Right forelimb (tissue), 1 donor: ENCODE measurements around the gene NIFK.
"Not testable (repeated sequence)": the region's sequence is repeated elsewhere in the genome, so short reads cannot be mapped to it uniquely, and the experiment has no call there.

Source experiments
- DNase-seq: peaks from one replicate; pipeline ENCODE4 v3.0.0-alpha.2; 2018

Gene NIFK

GRCh38 chr2:121736462-121737336 lies at the start of gene NIFK:
Gene NIFK (minus strand): TSS chr2:121736875. CDS start chr2:121736850, 25 bp downstream.
- DNase-seq, result peak; percentile 100

GRCh38 chr2:121783180-121783579 lies 46.5 kb upstream of the NIFK start:
- DNase-seq, result no peak

- no peak for DNase-seq
Observed at GRCh38 chr2:121778741-121779487, 42.2 kb upstream of the NIFK start.

DNA sequence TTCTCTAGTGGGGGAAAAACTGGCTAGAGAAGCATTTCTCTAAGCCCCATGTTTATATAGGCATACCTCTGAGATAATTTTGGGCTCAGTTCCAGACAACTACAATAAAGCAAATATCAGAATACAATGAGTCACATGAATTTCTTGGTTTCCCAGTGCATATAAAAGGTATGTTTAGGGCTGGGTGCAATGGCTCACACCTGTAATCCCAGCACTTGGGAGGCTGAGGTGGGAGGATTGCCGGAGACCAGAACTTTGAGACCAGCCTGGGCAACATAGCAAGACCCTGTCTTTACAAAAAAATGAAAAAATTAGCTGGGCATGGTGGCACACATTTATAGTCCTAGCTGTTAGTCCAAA lies 41.0 kb upstream of the NIFK start:
- DNase-seq, result no peak

DNA sequence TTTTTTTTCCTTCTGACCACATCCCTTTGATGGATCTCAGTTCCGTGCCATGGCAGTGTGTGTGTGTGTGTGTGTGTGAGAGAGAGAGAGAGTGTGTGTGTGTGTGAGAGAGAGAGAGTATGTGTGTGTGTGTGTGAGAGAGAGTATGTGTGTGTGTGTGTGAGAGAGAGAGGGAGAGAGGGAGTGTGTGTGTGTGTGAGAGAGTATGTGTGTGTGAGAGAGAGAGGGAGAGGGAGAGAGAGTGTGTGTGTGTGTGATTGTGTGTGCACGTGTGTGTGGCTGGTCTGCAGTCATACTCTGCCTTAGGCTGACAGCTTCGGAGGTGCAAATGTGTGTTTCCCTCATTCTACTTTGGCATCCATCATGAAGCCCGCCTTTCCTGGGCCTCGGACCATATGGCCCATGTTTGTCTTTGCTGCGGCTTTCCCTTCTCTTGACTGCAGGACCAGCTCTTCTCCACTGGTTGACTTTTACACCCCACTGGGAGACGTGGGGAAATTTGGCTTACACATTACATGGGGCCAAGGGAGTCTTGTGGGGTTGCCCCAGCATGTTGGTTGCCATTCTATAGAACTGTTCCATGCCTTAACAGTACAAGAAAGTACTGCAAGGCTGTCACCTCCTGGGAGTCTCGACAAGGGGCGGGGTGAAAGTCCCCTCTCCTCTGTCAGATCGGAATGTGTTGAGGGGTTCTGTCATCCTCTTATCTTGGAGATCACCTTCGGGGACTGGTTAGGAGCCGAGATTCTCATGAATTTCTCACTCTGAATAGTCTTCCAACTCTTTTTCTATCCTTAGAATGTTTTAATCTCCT lies 40.4 kb upstream of the NIFK start:
- DNase-seq, result no peak

DNA sequence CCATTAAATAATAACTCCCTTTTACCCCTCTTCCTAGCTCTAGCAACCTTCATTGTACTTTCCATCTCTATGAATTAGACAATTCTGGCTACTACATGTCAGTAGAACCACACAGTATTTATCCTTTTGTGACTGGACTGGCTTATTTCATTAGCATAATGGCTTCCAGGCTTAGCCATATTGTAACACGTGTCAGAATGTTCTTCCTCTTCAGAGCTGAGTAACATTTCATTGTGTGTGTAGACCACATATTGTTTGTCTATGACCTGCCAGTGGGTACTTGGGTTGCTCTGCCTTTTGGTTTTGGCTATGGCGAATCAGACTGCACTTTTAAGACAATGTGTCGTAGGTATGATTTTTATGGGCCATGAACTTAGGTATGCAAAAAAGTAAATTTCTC lies 39.7 kb upstream of the NIFK start:
- DNase-seq, result no peak

GRCh38 chr2:121774235-121774634 lies 37.6 kb upstream of the NIFK start:
- no peak for DNase-seq

DNA sequence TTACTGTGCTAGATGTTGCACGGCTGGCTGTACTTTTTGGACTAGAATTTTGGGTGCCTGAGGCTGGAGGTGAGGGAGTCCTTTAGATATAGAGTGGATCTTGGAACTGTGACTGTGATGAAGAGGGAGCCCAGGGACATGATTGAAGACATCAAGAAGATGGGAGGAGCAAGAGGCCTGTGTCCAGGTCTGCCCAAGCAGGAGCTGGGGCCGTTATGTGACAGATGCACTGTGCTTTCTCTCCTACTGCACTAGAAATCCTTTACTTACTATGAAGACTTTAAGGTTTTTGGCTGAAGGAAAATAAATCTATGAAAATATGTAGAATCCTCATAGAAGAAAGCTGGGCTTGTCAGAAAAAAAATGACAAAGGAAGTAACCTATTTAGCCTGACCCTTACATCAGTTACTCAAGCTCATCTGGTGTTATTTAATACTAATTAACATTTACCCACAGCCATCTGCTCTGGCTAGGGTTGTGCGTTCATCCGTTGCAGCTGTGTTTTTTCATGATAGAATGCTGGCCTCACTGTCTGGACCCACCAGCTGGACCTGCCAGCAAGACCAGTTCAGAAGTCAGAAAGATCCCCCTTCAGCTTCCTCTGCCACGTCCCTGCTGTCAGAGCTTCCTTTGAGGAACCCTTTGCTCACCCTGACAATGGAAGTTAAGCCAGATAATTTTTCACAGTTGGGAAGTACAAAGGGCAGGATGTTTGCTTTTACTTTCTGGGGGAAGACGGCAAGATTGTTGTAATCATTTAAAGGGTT lies 35.5 kb upstream of the NIFK start:
- peak; percentile 48 for DNase-seq

- no peak for DNase-seq
Observed at GRCh38 chr2:121768143-121768755, 31.6 kb upstream of the NIFK start.

- DNase-seq, result no peak
Observed at GRCh38 chr2:121766624-121767023, 29.9 kb upstream of the NIFK start.

- no peak for DNase-seq
Observed at GRCh38 chr2:121764681-121765228, 28.1 kb upstream of the NIFK start.

- peak; percentile 98 for DNase-seq
Observed at GRCh38 chr2:121755237-121756111, 18.8 kb upstream of the NIFK start, which contains the start of gene TSN. Gene TSN (plus strand): TSS chr2:121755651. CDS start chr2:121755780, 129 bp downstream.

DNA sequence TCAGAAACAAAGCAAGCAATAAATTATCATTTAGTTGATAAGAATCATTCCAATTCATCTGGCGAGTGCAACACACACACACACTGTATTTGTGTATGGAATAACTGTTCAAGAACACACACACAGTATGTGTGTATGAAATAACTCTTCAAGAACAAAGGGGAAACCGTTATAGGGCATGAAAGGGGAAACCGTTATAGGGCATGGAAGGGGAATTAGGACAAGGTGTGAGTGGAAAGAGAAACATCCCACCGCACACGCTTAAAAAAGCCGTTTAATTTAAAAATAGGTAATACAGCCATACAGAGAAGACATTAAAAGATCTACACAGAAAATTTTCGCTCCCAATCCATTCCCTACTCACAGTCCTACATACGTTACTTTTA lies 18.2 kb upstream of the NIFK start:
- no peak for DNase-seq

DNA sequence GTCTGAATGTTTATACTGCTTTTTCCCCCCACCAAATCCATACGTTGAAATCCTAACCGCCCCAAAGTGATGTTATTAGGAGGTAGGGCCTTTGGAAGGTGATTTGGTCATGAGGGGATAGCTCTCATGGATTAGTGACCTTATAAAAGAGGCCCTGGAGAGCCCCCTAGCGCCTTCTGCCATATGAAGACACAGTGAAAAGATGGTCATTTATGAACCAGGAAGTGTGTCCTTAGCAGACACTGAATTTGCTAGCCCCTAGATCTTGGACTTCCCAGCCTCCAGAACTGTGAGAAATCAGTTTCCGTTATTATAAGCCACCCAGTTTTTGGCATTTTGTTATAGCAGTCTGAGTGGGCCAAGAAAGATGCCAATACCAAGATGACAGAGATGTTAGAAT lies 11.5 kb upstream of the NIFK start:
- no peak for DNase-seq

GRCh38 chr2:121746071-121746578 lies 9.4 kb upstream of the NIFK start:
- no peak for DNase-seq

- DNase-seq, result no peak
Observed at GRCh38 chr2:121741450-121741849, 4.8 kb upstream of the NIFK start.

DNA sequence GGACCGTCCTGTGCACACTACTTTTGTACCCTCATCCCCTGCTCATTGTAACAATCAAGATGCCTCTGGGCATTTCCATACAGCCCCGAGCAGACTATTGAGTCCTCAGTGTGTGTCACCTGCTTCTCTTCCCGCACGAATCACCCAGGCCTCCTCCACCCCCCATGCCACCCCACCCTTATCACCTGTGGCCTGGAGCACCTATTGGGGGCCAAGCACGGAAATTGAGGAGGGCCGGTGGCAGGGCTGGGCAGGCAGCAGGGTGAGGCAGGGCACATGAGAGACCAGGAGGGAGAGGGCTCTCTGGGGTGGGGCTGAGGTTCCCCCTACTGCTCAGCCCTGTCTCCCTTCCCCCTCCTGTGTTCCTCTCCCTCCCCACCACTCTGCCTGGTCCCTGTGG lies 4.3 kb upstream of the NIFK start:
- DNase-seq, result no peak

- DNase-seq, result no peak
Observed at GRCh38 chr2:121736140-121736461, 574 bp downstream of the NIFK start.

DNA sequence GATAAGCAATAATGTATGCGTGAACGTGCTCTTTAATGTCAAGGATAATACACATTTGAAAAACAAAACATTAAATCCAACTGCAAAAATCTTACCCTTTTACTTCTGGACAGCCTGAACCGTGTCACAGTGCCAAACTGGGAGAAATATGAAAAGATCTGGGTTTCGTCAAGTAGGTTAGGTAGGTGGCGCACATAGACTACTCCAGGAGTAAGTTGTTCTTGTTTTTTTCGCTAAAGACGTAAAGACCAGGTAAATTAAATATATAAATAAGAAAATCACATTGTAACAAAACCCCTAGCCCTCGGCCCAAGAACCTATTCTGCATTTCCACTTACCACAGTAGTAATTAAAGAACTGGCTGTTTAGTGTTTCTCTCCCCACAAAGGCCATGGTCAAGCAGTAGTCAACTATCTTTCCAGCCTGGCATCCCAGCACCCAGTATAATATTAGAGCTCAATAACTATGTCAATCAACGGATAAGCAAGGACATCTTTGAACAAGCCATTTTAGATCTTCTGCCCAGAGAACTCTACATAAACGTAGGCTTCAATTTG lies 1.1 kb downstream of the NIFK start:
- no peak for DNase-seq

GRCh38 chr2:121734544-121734943 lies 2.1 kb downstream of the NIFK start:
- not testable (repeated sequence) for DNase-seq
